ENCODE measurements around the gene DCAF15.

DNA sequence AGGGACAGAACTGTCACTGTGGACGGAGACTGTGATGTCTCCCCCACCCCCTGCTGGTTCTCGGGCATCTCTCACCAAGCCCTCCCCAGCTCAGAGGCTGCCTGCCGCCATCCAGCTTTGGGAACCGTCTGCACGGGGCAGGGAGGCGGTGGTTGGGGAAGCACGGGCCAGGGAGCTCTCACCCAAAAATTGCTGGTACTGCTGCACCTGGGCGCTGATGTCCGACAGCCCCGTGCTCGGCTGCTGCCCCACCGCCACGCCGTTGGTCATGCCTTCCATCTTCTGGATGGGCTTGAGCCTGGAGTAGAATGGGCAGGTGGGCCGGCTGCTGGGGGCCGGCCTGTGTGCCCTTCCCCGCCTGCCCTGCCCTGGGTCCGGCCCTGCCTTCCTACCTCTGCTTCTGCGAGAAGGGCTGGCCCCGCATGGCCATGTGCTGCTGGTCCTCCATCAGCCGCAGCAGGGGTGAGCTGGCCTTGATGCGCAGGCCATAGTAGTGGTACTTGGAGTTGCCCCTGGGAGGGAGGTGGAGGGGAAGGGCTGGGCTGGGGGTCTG, 16.1 kb downstream of the DCAF15 start:
- TF ChIP-seq, protein P1, sequence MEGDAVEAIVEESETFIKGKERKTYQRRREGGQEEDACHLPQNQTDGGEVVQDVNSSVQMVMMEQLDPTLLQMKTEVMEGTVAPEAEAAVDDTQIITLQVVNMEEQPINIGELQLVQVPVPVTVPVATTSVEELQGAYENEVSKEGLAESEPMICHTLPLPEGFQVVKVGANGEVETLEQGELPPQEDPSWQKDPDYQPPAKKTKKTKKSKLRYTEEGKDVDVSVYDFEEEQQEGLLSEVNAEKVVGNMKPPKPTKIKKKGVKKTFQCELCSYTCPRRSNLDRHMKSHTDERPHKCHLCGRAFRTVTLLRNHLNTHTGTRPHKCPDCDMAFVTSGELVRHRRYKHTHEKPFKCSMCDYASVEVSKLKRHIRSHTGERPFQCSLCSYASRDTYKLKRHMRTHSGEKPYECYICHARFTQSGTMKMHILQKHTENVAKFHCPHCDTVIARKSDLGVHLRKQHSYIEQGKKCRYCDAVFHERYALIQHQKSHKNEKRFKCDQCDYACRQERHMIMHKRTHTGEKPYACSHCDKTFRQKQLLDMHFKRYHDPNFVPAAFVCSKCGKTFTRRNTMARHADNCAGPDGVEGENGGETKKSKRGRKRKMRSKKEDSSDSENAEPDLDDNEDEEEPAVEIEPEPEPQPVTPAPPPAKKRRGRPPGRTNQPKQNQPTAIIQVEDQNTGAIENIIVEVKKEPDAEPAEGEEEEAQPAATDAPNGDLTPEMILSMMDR (IDR thresholded peaks at IDR 0.05) = no peak
- TF ChIP-seq EZH2 (IDR thresholded peaks at IDR 0.05) (no peak), EZH2phosphoT487 (IDR thresholded peaks at IDR 0.05) (no peak)
